Measurements from ENCODE around the gene SCAMP4.

The SCAMP4 gene

DNA sequence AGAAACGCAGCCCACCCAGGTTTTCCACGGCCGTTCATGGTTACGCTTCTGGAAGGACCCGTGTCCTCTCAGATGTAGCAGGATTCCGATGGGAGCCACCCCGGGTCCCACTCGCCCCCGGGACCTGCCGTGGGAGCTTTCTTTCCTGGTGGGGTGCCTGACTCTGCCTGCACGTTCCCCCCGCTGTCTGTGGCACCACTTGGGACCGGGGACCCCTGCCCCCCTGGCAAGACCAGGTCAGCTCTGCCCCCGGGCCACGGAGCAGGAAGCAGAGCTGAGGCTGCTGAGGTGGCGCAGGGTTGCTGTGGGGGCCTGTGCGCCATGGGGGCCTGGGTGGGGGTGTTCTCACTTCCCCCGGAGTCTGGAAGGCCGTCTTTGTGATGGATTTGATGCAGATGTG, 47.8 kb downstream of the SCAMP4 start:
- no peak for DNase-seq
- in situ Hi-C loops (cut with HindIII; ENCODE audit: low pct_ligation_motif_present, low sequenced_read_pairs): no loop called here
- Histone ChIP-seq H3K4me3 (ENCODE audit: low read depth, low read length) (no peak overlapping the region), H3K36me3 (replicated peaks) (peaks cover 7% of the 10 kb centered on the region), H3K27me3 (replicated peaks) (no peaks in the 10 kb centered on the region), H3K27ac (no peak overlapping the region)
- TF ChIP-seq, protein P1, sequence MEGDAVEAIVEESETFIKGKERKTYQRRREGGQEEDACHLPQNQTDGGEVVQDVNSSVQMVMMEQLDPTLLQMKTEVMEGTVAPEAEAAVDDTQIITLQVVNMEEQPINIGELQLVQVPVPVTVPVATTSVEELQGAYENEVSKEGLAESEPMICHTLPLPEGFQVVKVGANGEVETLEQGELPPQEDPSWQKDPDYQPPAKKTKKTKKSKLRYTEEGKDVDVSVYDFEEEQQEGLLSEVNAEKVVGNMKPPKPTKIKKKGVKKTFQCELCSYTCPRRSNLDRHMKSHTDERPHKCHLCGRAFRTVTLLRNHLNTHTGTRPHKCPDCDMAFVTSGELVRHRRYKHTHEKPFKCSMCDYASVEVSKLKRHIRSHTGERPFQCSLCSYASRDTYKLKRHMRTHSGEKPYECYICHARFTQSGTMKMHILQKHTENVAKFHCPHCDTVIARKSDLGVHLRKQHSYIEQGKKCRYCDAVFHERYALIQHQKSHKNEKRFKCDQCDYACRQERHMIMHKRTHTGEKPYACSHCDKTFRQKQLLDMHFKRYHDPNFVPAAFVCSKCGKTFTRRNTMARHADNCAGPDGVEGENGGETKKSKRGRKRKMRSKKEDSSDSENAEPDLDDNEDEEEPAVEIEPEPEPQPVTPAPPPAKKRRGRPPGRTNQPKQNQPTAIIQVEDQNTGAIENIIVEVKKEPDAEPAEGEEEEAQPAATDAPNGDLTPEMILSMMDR (IDR thresholded peaks at IDR 0.05; ENCODE audit: low read depth, low read length, missing control alignments): no peak

DNA sequence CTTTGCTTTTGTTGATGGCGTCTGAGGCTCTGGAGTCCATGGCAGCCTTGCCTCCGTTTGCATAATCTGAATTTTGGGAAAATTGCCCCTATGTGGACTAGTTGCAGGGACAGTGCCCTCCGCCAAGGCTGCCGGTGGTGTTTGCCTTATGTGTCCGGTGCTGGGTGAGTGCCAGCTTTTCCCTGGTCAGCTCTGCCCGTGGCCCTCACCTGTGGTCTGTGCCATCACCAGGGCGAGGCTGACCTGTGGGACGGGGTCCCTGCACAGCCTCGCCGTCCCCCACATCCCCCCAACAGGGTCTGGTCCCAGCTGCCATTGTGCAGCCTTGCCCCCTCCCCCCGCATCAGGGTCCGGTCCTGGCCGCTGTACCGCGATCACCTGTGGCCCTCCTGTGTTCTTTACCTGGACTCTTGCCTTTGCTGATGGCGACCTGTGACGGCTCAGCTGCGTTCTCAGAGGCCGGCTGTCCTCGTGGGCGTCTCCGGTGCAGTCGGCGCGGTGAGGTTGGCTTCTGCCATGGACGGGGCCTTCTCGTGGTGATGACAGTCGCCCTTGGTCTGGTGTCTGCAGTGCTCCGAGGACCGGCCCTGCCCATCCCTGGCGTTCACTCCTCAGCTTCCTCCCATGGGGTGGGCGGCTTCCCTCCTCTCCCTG, 48.4 kb downstream of the SCAMP4 start:
- H3K27me3 ChIP-seq (replicated peaks): no peaks in the 10 kb centered on the region
- peaks cover 7% of the 10 kb centered on the region for H3K36me3 ChIP-seq (replicated peaks)
- in situ Hi-C loops (cut with HindIII; ENCODE audit: low pct_ligation_motif_present, low sequenced_read_pairs): no loop called here
- no peak overlapping the region for H3K4me3 ChIP-seq (ENCODE audit: low read depth, low read length)
- H3K27ac ChIP-seq: no peak overlapping the region
- TF ChIP-seq, protein P1 (IDR thresholded peaks at IDR 0.05; ENCODE audit: low read depth, low read length, missing control alignments): no peak
- no peak for DNase-seq

DNA sequence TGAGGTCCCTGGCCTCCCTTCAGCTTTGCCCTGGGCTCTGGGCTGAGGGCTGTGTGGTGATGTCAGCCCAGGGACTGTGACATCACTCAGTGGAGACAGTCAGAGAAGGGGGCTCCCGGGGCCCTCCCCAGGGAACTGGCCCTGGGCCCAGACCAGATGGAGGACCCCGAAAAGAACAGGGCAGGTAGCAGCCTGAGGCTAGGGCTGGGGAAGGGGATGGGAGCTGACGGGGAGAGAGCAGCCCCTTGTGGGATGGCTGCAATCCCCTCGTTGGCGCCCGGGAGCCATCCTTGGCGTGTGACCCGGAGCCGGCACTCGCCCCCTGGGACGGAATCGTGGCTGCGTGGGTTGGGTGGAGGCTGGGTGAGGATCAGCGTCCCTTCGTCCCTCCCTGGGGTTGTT, 49.3 kb downstream of the SCAMP4 start:
- H3K36me3 ChIP-seq (replicated peaks): peaks cover 7% of the 10 kb centered on the region
- H3K27me3 ChIP-seq (replicated peaks): no peaks in the 10 kb centered on the region
- in situ Hi-C loops (cut with HindIII; ENCODE audit: low pct_ligation_motif_present, low sequenced_read_pairs): no loop called here

DNA sequence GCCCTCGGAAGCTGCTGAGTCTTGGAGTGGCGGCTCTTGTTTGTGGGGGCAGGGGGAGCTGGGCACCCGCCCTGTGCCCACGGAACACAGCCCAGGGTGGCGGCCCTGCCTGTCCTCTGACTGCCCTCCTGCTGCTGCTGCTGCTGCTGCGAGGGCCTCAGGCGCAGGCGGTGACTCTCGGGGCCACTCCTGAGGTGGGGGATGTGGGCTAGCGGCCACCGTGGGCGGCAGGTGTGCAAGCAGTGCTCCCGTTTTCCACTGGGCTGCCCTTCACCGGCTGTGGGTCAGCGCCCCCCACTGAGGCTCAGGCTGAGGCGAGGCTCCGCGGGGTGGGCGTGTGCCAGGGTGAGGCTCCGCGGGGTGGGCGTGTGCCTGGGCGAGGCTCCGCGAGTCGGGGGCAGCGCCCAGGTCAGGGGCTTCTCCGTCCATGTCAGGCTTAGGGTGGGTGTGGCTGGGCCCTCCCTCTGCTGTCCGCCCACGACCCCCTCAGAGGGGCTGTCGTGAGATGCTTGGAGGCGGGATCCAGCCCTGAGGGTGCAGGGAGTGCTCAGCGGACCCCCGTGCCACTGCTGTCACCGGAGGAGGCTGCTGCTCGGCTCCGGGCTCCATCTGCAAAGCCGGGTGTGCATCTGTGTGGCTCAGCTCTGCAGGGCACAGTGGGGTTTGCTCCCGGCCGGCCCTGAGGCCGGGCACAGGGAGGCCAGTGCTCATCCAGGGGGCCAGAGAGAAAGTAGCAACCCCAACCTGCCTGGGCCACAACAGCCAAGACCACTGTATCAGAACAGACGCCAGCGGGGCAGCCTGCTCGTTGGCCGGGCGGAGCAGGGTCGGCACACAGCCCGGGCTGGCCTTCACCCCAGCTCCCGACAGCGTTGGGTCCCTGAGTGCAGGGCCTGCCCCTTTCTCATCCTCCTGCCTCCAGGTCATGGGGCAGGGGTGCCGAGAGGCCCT, 50.2 kb downstream of the SCAMP4 start:
- H3K36me3 ChIP-seq (replicated peaks): peaks cover 7% of the 10 kb centered on the region
- no peak overlapping the region for H3K27ac ChIP-seq

More for the DNA sequence above, 49.3 kb downstream of the SCAMP4 start:
- no peak overlapping the region for H3K4me3 ChIP-seq (ENCODE audit: low read depth, low read length)
- no peak overlapping the region for H3K27ac ChIP-seq
- TF ChIP-seq, protein P1 (IDR thresholded peaks at IDR 0.05; ENCODE audit: low read depth, low read length, missing control alignments): no peak
- no peak for DNase-seq

DNA sequence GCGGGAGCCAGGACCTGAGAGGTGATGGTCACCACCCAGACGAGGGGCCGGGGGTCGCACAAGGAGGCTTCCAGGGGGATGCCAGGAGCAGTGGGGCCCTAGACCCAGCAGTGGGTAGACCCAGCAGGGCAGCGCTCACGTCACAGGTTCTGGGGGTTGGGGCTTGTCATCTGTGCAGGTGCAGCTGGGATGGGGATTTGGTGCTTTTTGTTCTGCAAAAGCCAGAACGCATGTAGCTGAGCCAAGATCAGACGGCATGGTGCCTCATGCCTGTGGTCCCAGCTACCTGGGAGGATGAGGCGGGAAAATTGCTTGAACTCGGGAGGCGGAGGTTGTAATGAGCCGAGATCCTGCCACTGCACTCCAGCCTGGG, 50.9 kb downstream of the SCAMP4 start:
- Histone ChIP-seq H3K36me3 (replicated peaks) (peaks cover 7% of the 10 kb centered on the region), H3K27ac (no peak overlapping the region), H3K4me3 (ENCODE audit: low read depth, low read length) (no peak overlapping the region), H3K27me3 (replicated peaks) (no peaks in the 10 kb centered on the region)
- in situ Hi-C loops (cut with HindIII; ENCODE audit: low pct_ligation_motif_present, low sequenced_read_pairs): no loop called here
- DNase-seq: no peak
- TF ChIP-seq, protein P1 (IDR thresholded peaks at IDR 0.05; ENCODE audit: low read depth, low read length, missing control alignments): no peak

More for the DNA sequence above, 50.2 kb downstream of the SCAMP4 start:
- Histone ChIP-seq H3K27me3 (replicated peaks) (no peaks in the 10 kb centered on the region), H3K4me3 (ENCODE audit: low read depth, low read length) (no peak overlapping the region)
- in situ Hi-C loops (cut with HindIII; ENCODE audit: low pct_ligation_motif_present, low sequenced_read_pairs): no loop called here
- no peak for DNase-seq
- TF ChIP-seq, protein P1 (IDR thresholded peaks at IDR 0.05; ENCODE audit: low read depth, low read length, missing control alignments): no peak

Data from brain microvascular endothelial cell (primary cell).